ENCODE results near the gene HNRNPUL2. TPM values are rescaled to one million over a fixed set of nuclear protein-coding genes. Genes with fewer than 3 reads are reported as not detected.

HNRNPUL2 gene
- total and polyA plus RNA-seq, 9 of the 15 experiments (the other 6 are each of a cell fraction or from before 2014, with no cell fraction given): 0.89 to 44.3 (median 15.2) TPM

- H3K27me3 ChIP-seq (ENCODE audit: control insufficient read depth in 2 of 2, insufficient read depth in 2 of 2, low read length in 2 of 2): no peaks in the 10 kb centered on the region
- H3K27ac ChIP-seq (ENCODE audit: extremely low read depth, low read depth, low read length): no peak overlapping the region
- H4K20me1 ChIP-seq (replicated peaks; ENCODE audit: control insufficient read depth, insufficient read depth, low read length): peaks cover 4% of the 10 kb centered on the region; the same call in 1 of the 2 replicates
- H3K79me2 ChIP-seq (ENCODE audit: control insufficient read depth, insufficient read depth, low read length): peaks cover 42% of the 10 kb centered on the region; the same call in 2 of the 3 replicates
- WGBS (ENCODE audit: insufficient coverage, low coverage, missing lambda C conversion rate): 94% methylated on average over 11 of the region's 11 CpGs
- H3K9me1 ChIP-seq (ENCODE audit: control insufficient read depth, insufficient read depth, low read length): no peaks in the 10 kb centered on the region
- FAIRE-seq (no peak), ATAC-seq (no peak), DNase-seq (ENCODE audit: extremely low read depth in 1 of 4, low spot score in 3 of 4) (no peak)
- H3K4me2 ChIP-seq (ENCODE audit: insufficient read depth, low read length): no peak overlapping the region
- intact Hi-C loops (cut with micrococcal nuclease) (no loop called here), in situ Hi-C loops (cut with MboI) (no loop called here)
- BruUV-seq (replicated peaks): no TSS peak
- H3K36me3 ChIP-seq (ENCODE audit: control insufficient read depth, insufficient read depth, low read length): peaks cover 97% of the 10 kb centered on the region
- POLR2A ChIA-PET: interaction anchor here (0.7 to 5.9 kb wide), 3 partner anchors 10 to 13 kb away, joined by 4 to 29 read pairs (median 11); partner anchors contain the start of genes BSCL2, GNG3 and HNRNPUL2
- H3K4me3 ChIP-seq: no peak overlapping the region
- no peak overlapping the region for H3K9ac ChIP-seq (ENCODE audit: insufficient read depth in 1 of 2, low read depth in 2 of 2, low read length in 2 of 2)
- H3K9me3 ChIP-seq (replicated peaks; ENCODE audit: control insufficient read depth, insufficient read depth, low read depth, low read length): no peaks in the 10 kb centered on the region
- H2AFZ ChIP-seq (ENCODE audit: low read depth, low read length): no peak overlapping the region
- CTCF ChIA-PET (ENCODE audit: low intra/inter-chr PET ratio): no interaction called here
- H3K4me1 ChIP-seq (replicated peaks in 1 of 2; ENCODE audit: control insufficient read depth in 2 of 2, insufficient read depth in 2 of 2, low read length in 2 of 2): peaks cover 7 to 9% of the 10 kb centered on the region in 2 experiments; a peak in 4 of 5 replicates
- TF ChIP-seq ESRRB (CRISPR knock-in tag; IDR thresholded peaks at IDR 0.05; ENCODE audit: borderline replicate concordance) (no peak), ZNF609 (CRISPR knock-in tag; IDR thresholded peaks at IDR 0.05; ENCODE audit: borderline replicate concordance) (no peak), RBM25 (IDR thresholded peaks at IDR 0.05; ENCODE audit: low read depth, low read length, severe bottlenecking) (no peak), ZZZ3 (IDR thresholded peaks at IDR 0.05) (no peak), DEAF1 (CRISPR knock-in tag; IDR thresholded peaks at IDR 0.05) (no peak), NR4A1 (CRISPR knock-in tag; IDR thresholded peaks at IDR 0.05) (no peak), NR4A1 (tag; IDR thresholded peaks at IDR 0.05) (no peak), ZBTB1 (CRISPR knock-in tag; IDR thresholded peaks at IDR 0.05; ENCODE audit: borderline replicate concordance, low read depth) (no peak), ZNF76 (CRISPR knock-in tag; IDR thresholded peaks at IDR 0.05; ENCODE audit: borderline replicate concordance) (no peak), ETS1 (conservative IDR thresholded peaks at IDR 0.05; ENCODE audit: control insufficient read depth, low read depth, low read length) (no peak), ZNF584 (CRISPR knock-in tag; IDR thresholded peaks at IDR 0.05; ENCODE audit: low read depth) (no peak)
- TF ChIP-seq, protein P1, sequence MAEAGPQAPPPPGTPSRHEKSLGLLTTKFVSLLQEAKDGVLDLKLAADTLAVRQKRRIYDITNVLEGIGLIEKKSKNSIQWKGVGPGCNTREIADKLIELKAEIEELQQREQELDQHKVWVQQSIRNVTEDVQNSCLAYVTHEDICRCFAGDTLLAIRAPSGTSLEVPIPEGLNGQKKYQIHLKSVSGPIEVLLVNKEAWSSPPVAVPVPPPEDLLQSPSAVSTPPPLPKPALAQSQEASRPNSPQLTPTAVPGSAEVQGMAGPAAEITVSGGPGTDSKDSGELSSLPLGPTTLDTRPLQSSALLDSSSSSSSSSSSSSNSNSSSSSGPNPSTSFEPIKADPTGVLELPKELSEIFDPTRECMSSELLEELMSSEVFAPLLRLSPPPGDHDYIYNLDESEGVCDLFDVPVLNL (CRISPR knock-in tag; IDR thresholded peaks at IDR 0.05; ENCODE audit: low read depth): no peak
Observed at GRCh38 chr11:62716816-62717215, 10.4 kb downstream of the HNRNPUL2 start.
